ENCODE data around the gene MYOF. TPM values are rescaled to one million over a fixed set of nuclear protein-coding genes. Genes with fewer than 3 reads are reported as not detected.

Gene MYOF
- total and polyA plus RNA-seq, 7 experiments from 2014 or later = 0.57 to 31.2 (median 1.5) TPM; not detected in 2

- no peak overlapping the region for H3K27ac ChIP-seq (ENCODE audit: low read depth, low read length)
- Mint-ChIP-seq H3K36me3 (peaks cover 0 to under 1% (median 0%) of the 10 kb centered on the region in 5 donors), H3K27me3 (peaks cover 0 to 11% (median 6%) of the 10 kb centered on the region in 5 donors), H3K9me3 (peaks cover 0 to 3% (median 0%) of the 10 kb centered on the region in 11 donors), H3K4me3 (no peak overlapping the region), H3K4me1 (peaks cover 5 to 20% (median 8%) of the 10 kb centered on the region in 7 donors), H3K27ac (no peak overlapping the region)
- H3K4me3 ChIP-seq (ENCODE audit: low read length) = no peak overlapping the region
- ChIA-PET CTCF (no interaction called here), POLR2A (no interaction called here)
- no peaks in the 10 kb centered on the region for H3K27me3 ChIP-seq (ENCODE audit: control insufficient read depth in 2 of 2, insufficient read depth in 2 of 2, low read length in 2 of 2)
- no peaks in the 10 kb centered on the region for H3K36me3 ChIP-seq (ENCODE audit: control insufficient read depth in 2 of 3, insufficient read depth in 3 of 3, low read length in 3 of 3)
- DNase-seq (no peak), ATAC-seq (no peak)
- H3K9me3 ChIP-seq (ENCODE audit: control insufficient read depth in 2 of 3, low read length in 3 of 3) = no peaks in the 10 kb centered on the region
- intact Hi-C loops (cut with micrococcal nuclease) = no loop called here
- H3K4me1 ChIP-seq (ENCODE audit: control insufficient read depth in 2 of 2, insufficient read depth in 2 of 2, low read length in 2 of 2) = no peaks in the 10 kb centered on the region
Measured at GRCh38 chr10:93393211-93393610, 88.9 kb downstream of the MYOF start.

GRCh38 chr10:93392121-93392520 is 90.0 kb downstream of the MYOF start:
- H3K9me3 Mint-ChIP-seq = peaks cover 0 to 3% (median 0%) of the 10 kb centered on the region in 11 donors
- ATAC-seq = no peak
- no peak overlapping the region for H3K4me3 ChIP-seq (ENCODE audit: low read length)
- H3K4me1 Mint-ChIP-seq = peaks cover 12 to 27% (median 16%) of the 10 kb centered on the region in 7 donors
- H3K27ac Mint-ChIP-seq = no peak overlapping the region
- H3K4me1 ChIP-seq (ENCODE audit: control insufficient read depth in 2 of 2, insufficient read depth in 2 of 2, low read length in 2 of 2) = peaks cover 0 to 8% of the 10 kb centered on the region in 2 donors
- no peak overlapping the region for H3K27ac ChIP-seq (ENCODE audit: low read depth, low read length)
- H3K4me3 Mint-ChIP-seq = no peak overlapping the region
- H3K36me3 ChIP-seq (ENCODE audit: control insufficient read depth in 2 of 3, insufficient read depth in 3 of 3, low read length in 3 of 3) = no peaks in the 10 kb centered on the region
- ChIA-PET POLR2A (interaction anchor here (0.6 kb wide), 1 partner anchor 529 kb away, joined by 6 read pairs; no protein-coding TSS in a partner anchor), CTCF (interaction anchor here (1.1 kb wide), 1 partner anchor 12 kb away, joined by 4 read pairs; no protein-coding TSS in a partner anchor)
- peaks cover 0 to 4% (median 0%) of the 10 kb centered on the region in 5 donors for H3K36me3 Mint-ChIP-seq
- no peak for DNase-seq
- H3K27me3 ChIP-seq (ENCODE audit: control insufficient read depth in 2 of 2, insufficient read depth in 2 of 2, low read length in 2 of 2) = no peaks in the 10 kb centered on the region
- H3K9me3 ChIP-seq (ENCODE audit: control insufficient read depth in 2 of 3, low read length in 3 of 3) = no peaks in the 10 kb centered on the region
- H3K27me3 Mint-ChIP-seq = peaks cover 0 to 10% (median 3%) of the 10 kb centered on the region in 5 donors
- intact Hi-C loops (cut with micrococcal nuclease) = no loop called here

- H3K4me1 Mint-ChIP-seq = peaks cover 22 to 38% (median 27%) of the 10 kb centered on the region in 7 donors
- peaks cover 0 to 10% (median 3%) of the 10 kb centered on the region in 5 donors for H3K27me3 Mint-ChIP-seq
- no peak overlapping the region for H3K4me3 Mint-ChIP-seq
- H3K27ac ChIP-seq (ENCODE audit: low read depth, low read length) = no peak overlapping the region
- no peak overlapping the region for H3K27ac Mint-ChIP-seq
- no peaks in the 10 kb centered on the region for H3K9me3 ChIP-seq (ENCODE audit: control insufficient read depth in 2 of 3, low read length in 3 of 3)
- H3K36me3 Mint-ChIP-seq = peaks cover 0 to 6% (median 0%) of the 10 kb centered on the region in 5 donors
- H3K4me1 ChIP-seq (ENCODE audit: control insufficient read depth in 2 of 2, insufficient read depth in 2 of 2, low read length in 2 of 2) = peaks cover 0 to 14% of the 10 kb centered on the region in 2 donors
- POLR2A ChIA-PET = interaction anchor here (1.2 kb wide), 1 partner anchor 14 kb away, joined by 3 read pairs; no protein-coding TSS in a partner anchor
- peak; percentile 37 for ATAC-seq
- H3K27me3 ChIP-seq (ENCODE audit: control insufficient read depth in 2 of 2, insufficient read depth in 2 of 2, low read length in 2 of 2) = no peaks in the 10 kb centered on the region
- no peaks in the 10 kb centered on the region for H3K36me3 ChIP-seq (ENCODE audit: control insufficient read depth in 2 of 3, insufficient read depth in 3 of 3, low read length in 3 of 3)
- peaks cover 0 to 3% (median 0%) of the 10 kb centered on the region in 11 donors for H3K9me3 Mint-ChIP-seq
- H3K4me3 ChIP-seq (ENCODE audit: low read length) = no peak overlapping the region
- CTCF ChIA-PET = interaction anchor here (0.6 to 3.8 kb wide), 3 partner anchors 10 to 92 kb away, joined by 3 to 18 read pairs (median 4); partner anchors contain the start of gene MYOF
- no peak for DNase-seq
- intact Hi-C loops (cut with micrococcal nuclease) = no loop called here
Measured at GRCh38 chr10:93390306-93391090, 91.6 kb downstream of the MYOF start.

GRCh38 chr10:93386631-93387369 is 95.3 kb downstream of the MYOF start:
- H3K36me3 Mint-ChIP-seq = peaks cover 0 to 6% (median 0%) of the 10 kb centered on the region in 5 donors
- Histone ChIP-seq H3K27ac (ENCODE audit: low read depth, low read length) (no peak overlapping the region), H3K27me3 (ENCODE audit: control insufficient read depth in 2 of 2, insufficient read depth in 2 of 2, low read length in 2 of 2) (no peaks in the 10 kb centered on the region), H3K4me3 (ENCODE audit: low read length) (no peak overlapping the region), H3K36me3 (ENCODE audit: control insufficient read depth in 2 of 3, insufficient read depth in 3 of 3, low read length in 3 of 3) (no peaks in the 10 kb centered on the region), H3K9me3 (ENCODE audit: control insufficient read depth in 2 of 3, low read length in 3 of 3) (no peaks in the 10 kb centered on the region), H3K4me1 (ENCODE audit: control insufficient read depth in 2 of 2, insufficient read depth in 2 of 2, low read length in 2 of 2) (peaks cover 0 to 14% of the 10 kb centered on the region in 2 donors)
- DNase-seq (no peak), ATAC-seq (peak; percentile 77)
- peaks cover 0 to 5% (median 0%) of the 10 kb centered on the region in 11 donors for H3K9me3 Mint-ChIP-seq
- peak overlapping the region; percentile 26 to 77 (median 40) for H3K4me3 Mint-ChIP-seq
- intact Hi-C loops (cut with micrococcal nuclease) = loop anchor here in 1 of 2 donors (1.0 kb wide), 1 partner anchor 27 kb away; no protein-coding TSS in a partner anchor
- H3K27me3 Mint-ChIP-seq = peaks cover 0 to 10% (median 3%) of the 10 kb centered on the region in 5 donors
- H3K4me1 Mint-ChIP-seq = peaks cover 26 to 42% (median 35%) of the 10 kb centered on the region in 7 donors
- H3K27ac Mint-ChIP-seq = peak overlapping the region in 8 of 9 donors; percentile 1 to 94 (median 67)
- CTCF ChIA-PET = interaction anchor here (3.2 to 3.8 kb wide), 2 partner anchors 10 to 96 kb away, joined by 15 to 18 read pairs; partner anchors contain the start of gene MYOF
- POLR2A ChIA-PET = interaction anchor here (1.2 kb wide), 2 partner anchors 9 to 11 kb away, joined by 3 read pairs; no protein-coding TSS in a partner anchor

- Mint-ChIP-seq H3K9me3 (peaks cover 0 to 5% (median 0%) of the 10 kb centered on the region in 11 donors), H3K4me3 (no peak overlapping the region), H3K4me1 (peaks cover 23 to 38% (median 32%) of the 10 kb centered on the region in 7 donors), H3K36me3 (peaks cover 0 to 9% (median 0%) of the 10 kb centered on the region in 5 donors), H3K27ac (peak overlapping the region in 1 of 9 donors; percentile 27), H3K27me3 (peaks cover 0 to 6% (median under 1%) of the 10 kb centered on the region in 5 donors)
- DNase-seq (no peak), ATAC-seq (no peak)
- H3K36me3 ChIP-seq (ENCODE audit: control insufficient read depth in 2 of 3, insufficient read depth in 3 of 3, low read length in 3 of 3) = no peaks in the 10 kb centered on the region
- intact Hi-C loops (cut with micrococcal nuclease) = no loop called here
- CTCF ChIA-PET = interaction anchor here (0.6 to 3.2 kb wide), 3 partner anchors 9 to 97 kb away, joined by 6 to 15 read pairs (median 7); partner anchors contain the start of gene MYOF
- H3K27ac ChIP-seq (ENCODE audit: low read depth, low read length) = no peak overlapping the region
- H3K9me3 ChIP-seq (ENCODE audit: control insufficient read depth in 2 of 3, low read length in 3 of 3) = no peaks in the 10 kb centered on the region
- no peak overlapping the region for H3K4me3 ChIP-seq (ENCODE audit: low read length)
- H3K27me3 ChIP-seq (ENCODE audit: control insufficient read depth in 2 of 2, insufficient read depth in 2 of 2, low read length in 2 of 2) = no peaks in the 10 kb centered on the region
- peaks cover 0 to 14% of the 10 kb centered on the region in 2 donors for H3K4me1 ChIP-seq (ENCODE audit: control insufficient read depth in 2 of 2, insufficient read depth in 2 of 2, low read length in 2 of 2)
- POLR2A ChIA-PET = interaction anchor here (1.2 kb wide), 1 partner anchor 9 kb away, joined by 3 read pairs; no protein-coding TSS in a partner anchor
Measured at GRCh38 chr10:93385345-93385744, 96.8 kb downstream of the MYOF start.

- Histone ChIP-seq H3K4me1 (ENCODE audit: control insufficient read depth in 2 of 2, insufficient read depth in 2 of 2, low read length in 2 of 2) (peaks cover 0 to 18% of the 10 kb centered on the region in 2 donors), H3K9me3 (ENCODE audit: control insufficient read depth in 2 of 3, low read length in 3 of 3) (no peaks in the 10 kb centered on the region), H3K27me3 (ENCODE audit: control insufficient read depth in 2 of 2, insufficient read depth in 2 of 2, low read length in 2 of 2) (no peaks in the 10 kb centered on the region), H3K27ac (ENCODE audit: low read depth, low read length) (no peak overlapping the region), H3K4me3 (ENCODE audit: low read length) (no peak overlapping the region), H3K36me3 (ENCODE audit: control insufficient read depth in 2 of 3, insufficient read depth in 3 of 3, low read length in 3 of 3) (no peaks in the 10 kb centered on the region)
- intact Hi-C loops (cut with micrococcal nuclease) = no loop called here
- ChIA-PET POLR2A (no interaction called here), CTCF (interaction anchor here (0.7 to 0.9 kb wide), 2 partner anchors 98 to 112 kb away, joined by 3 to 5 read pairs; partner anchors contain the start of gene MYOF)
- peaks cover 22 to 48% (median 26%) of the 10 kb centered on the region in 7 donors for H3K4me1 Mint-ChIP-seq
- H3K9me3 Mint-ChIP-seq = peaks cover 0 to 5% (median 0%) of the 10 kb centered on the region in 11 donors
- no peaks in the 10 kb centered on the region for H3K27me3 Mint-ChIP-seq
- ATAC-seq (no peak), DNase-seq (no peak)
- peaks cover 0 to 9% (median 0%) of the 10 kb centered on the region in 5 donors for H3K36me3 Mint-ChIP-seq
- H3K27ac Mint-ChIP-seq = no peak overlapping the region
- H3K4me3 Mint-ChIP-seq = no peak overlapping the region
Measured at GRCh38 chr10:93384006-93384405, 98.1 kb downstream of the MYOF start.

All from naive thymus-derived CD4-positive, alpha-beta T cell (primary cell).